ENCODE measurements around the gene IFNA5. TPM values are rescaled to one million over a fixed set of nuclear protein-coding genes. Genes with fewer than 3 reads are reported as not detected.

The IFNA5 gene
- total and polyA plus RNA-seq, 9 donors = not detected

DNA sequence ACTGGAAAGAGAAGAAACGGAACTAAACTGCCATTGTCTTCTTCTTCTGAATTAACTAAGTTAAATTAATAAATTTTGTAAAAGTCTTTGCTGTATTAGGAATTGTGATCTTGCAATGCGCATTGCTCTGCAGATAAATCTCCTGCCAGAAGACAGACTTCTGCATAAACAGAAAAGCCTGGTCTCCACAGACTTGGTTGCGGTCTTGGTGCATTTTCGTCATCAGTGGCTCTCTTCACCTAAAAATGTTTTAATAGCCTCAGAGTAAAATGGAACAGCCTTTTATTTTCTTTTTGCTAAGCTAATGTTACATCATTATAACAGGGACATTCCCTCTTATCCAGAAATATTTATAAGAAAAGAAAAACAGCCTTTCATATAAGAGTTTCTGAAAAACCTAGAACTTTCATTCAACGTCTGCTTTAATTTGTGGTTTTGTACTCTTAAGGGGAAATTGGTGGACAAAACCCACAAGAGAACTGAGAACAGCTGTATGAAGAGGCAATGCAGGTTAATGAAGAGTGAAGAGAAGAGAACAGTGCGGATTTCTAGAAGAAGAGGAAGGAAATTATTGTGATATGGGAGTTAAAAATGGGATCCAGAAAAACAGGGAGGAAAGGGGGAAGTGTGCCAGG lies 10.1 kb downstream of the IFNA5 start:
- Histone ChIP-seq H3K27ac (ENCODE audit: low read length) (no peak overlapping the region), H3K27me3 (ENCODE audit: control insufficient read depth, insufficient read depth, low read length) (no peaks in the 10 kb centered on the region), H3K36me3 (ENCODE audit: control insufficient read depth, insufficient read depth, low read length) (no peaks in the 10 kb centered on the region), H3K4me3 (ENCODE audit: low read length) (no peak overlapping the region), H3K4me1 (ENCODE audit: control insufficient read depth, insufficient read depth, low read length) (no peaks in the 10 kb centered on the region), H3K9me3 (replicated peaks; ENCODE audit: control insufficient read depth, low read depth, low read length) (no peaks in the 10 kb centered on the region)
- no peak for DNase-seq
- WGBS (ENCODE audit: insufficient coverage) = 61% methylated on average over 2 of the region's 6 CpGs

DNA sequence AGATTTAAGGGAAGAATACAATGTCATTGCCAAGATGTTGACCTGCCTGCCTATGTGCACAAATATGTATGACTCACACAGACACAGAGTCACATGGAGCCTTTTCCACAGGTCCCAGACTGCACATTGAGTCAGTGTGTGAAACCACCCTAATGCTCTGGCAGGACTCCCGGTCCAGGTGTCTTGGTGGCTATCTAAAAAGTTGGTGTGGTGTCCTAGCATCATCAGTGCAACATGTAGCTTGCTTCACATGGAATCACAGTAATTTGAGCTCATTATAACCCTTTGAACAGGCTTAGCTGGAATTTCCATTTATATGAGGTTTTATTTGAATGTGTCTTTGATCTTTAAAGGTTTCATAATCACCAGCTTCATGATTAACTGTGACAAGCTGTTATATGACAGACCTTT lies 10.7 kb downstream of the IFNA5 start:
- Histone ChIP-seq H3K4me3 (ENCODE audit: low read length) (no peak overlapping the region), H3K27me3 (ENCODE audit: control insufficient read depth, insufficient read depth, low read length) (no peaks in the 10 kb centered on the region), H3K4me1 (ENCODE audit: control insufficient read depth, insufficient read depth, low read length) (no peaks in the 10 kb centered on the region), H3K27ac (ENCODE audit: low read length) (no peak overlapping the region), H3K9me3 (replicated peaks; ENCODE audit: control insufficient read depth, low read depth, low read length) (no peaks in the 10 kb centered on the region), H3K36me3 (ENCODE audit: control insufficient read depth, insufficient read depth, low read length) (no peaks in the 10 kb centered on the region)
- no CpG with 5 or more reads among the region's 1 CpG for WGBS (ENCODE audit: insufficient coverage)
- DNase-seq = no peak

DNA sequence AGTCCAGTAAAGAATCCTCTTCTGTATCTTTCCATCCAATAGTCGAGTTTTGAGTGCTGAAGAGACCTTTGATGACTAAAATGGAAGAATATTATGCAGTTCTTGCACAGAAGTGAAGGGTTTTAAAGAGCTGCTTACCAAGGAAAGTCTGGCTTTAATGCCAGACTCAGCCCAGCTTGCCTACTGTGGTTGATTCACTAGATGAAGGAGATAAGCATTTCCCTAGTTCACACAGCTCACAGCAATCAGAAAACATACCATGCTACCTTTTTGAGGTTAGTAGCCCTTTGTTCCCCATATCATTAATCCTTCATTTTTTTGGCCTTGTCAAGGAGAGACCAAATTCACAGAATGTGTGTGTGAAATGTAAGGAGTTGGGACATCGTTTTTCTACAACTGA lies 15.3 kb downstream of the IFNA5 start:
- Histone ChIP-seq H3K36me3 (ENCODE audit: control insufficient read depth, insufficient read depth, low read length) (no peaks in the 10 kb centered on the region), H3K27ac (ENCODE audit: low read length) (no peak overlapping the region), H3K4me1 (ENCODE audit: control insufficient read depth, insufficient read depth, low read length) (no peaks in the 10 kb centered on the region), H3K4me3 (ENCODE audit: low read length) (no peak overlapping the region), H3K27me3 (ENCODE audit: control insufficient read depth, insufficient read depth, low read length) (no peaks in the 10 kb centered on the region), H3K9me3 (replicated peaks; ENCODE audit: control insufficient read depth, low read depth, low read length) (no peaks in the 10 kb centered on the region)
- no peak for DNase-seq
- WGBS (ENCODE audit: insufficient coverage) = no CpG with 5 or more reads among the region's 2 CpGs

DNA sequence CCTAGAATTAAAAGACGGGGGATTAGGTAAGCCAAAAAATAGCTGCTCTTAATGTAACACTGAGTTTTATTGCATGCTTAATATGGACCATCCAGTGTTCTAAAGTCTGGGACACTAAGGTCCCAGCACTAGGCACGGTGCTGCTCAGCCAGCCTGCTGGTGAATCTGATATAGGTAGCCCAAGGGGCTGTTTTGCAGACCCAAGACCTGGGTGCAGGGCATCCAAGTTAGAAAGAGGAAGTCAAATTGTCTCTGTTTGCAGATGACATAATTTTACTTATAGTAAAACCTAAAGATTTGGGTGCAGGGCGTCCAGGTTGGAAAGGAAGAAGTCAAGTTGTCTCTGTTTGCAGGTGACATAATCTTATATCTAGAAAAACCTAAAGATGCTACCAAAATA lies 17.8 kb downstream of the IFNA5 start:
- H3K36me3 ChIP-seq (ENCODE audit: control insufficient read depth, insufficient read depth, low read length) = no peaks in the 10 kb centered on the region
- no peak overlapping the region for H3K4me3 ChIP-seq (ENCODE audit: low read length)
- H3K27ac ChIP-seq (ENCODE audit: low read length) = no peak overlapping the region
- H3K27me3 ChIP-seq (ENCODE audit: control insufficient read depth, insufficient read depth, low read length) = no peaks in the 10 kb centered on the region
- DNase-seq = no peak
- H3K4me1 ChIP-seq (ENCODE audit: control insufficient read depth, insufficient read depth, low read length) = no peaks in the 10 kb centered on the region
- H3K9me3 ChIP-seq (replicated peaks; ENCODE audit: control insufficient read depth, low read depth, low read length) = no peaks in the 10 kb centered on the region
- WGBS (ENCODE audit: insufficient coverage) = 60% methylated on average over 1 of the region's 3 CpGs

DNA sequence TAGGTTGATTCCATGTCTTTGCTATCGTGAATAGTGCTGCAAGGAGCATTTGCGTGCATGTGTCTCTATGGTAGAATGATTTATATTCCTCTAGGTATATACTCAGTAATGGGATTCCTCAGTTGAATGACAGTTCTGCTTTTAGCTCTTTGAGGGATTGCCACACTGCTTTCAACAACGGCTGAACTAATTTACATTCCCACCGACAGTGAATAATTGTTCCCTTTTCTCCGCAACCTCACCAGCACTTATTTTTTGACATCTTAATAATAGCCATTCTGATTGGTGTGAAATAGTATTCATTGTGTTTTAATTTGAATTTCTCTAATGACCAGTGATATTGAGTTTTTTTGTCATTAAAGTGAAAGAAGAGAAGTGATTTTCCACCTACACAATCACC lies 18.5 kb downstream of the IFNA5 start:
- Histone ChIP-seq H3K27ac (ENCODE audit: low read length) (no peak overlapping the region), H3K36me3 (ENCODE audit: control insufficient read depth, insufficient read depth, low read length) (no peaks in the 10 kb centered on the region), H3K4me3 (ENCODE audit: low read length) (no peak overlapping the region), H3K4me1 (ENCODE audit: control insufficient read depth, insufficient read depth, low read length) (no peaks in the 10 kb centered on the region), H3K9me3 (replicated peaks; ENCODE audit: control insufficient read depth, low read depth, low read length) (no peaks in the 10 kb centered on the region), H3K27me3 (ENCODE audit: control insufficient read depth, insufficient read depth, low read length) (no peaks in the 10 kb centered on the region)
- peak; percentile 10 for DNase-seq
- WGBS (ENCODE audit: insufficient coverage) = no CpG with 5 or more reads among the region's 5 CpGs

DNA sequence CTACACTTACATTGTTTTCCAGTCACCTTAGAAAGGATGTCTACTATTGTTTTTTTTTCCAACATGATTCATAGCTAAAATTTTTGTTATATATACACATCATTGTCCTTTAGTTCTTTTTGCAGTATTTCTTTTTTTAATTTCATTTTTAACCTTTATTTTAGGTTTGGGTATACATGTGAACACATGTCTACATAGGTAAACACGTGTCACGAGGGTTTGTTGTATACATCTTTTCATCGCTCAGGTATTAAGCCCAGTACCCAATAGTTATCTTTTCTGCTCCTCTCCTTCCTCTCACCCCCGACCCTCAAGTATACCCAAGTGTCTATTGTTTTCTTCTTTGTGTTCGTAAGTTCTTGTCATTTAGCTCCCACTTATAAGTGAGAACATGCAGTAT lies 19.0 kb downstream of the IFNA5 start:
- no peaks in the 10 kb centered on the region for H3K9me3 ChIP-seq (replicated peaks; ENCODE audit: control insufficient read depth, low read depth, low read length)
- DNase-seq = no peak
- no peaks in the 10 kb centered on the region for H3K4me1 ChIP-seq (ENCODE audit: control insufficient read depth, insufficient read depth, low read length)
- H3K4me3 ChIP-seq (ENCODE audit: low read length) = no peak overlapping the region
- no peaks in the 10 kb centered on the region for H3K36me3 ChIP-seq (ENCODE audit: control insufficient read depth, insufficient read depth, low read length)
- WGBS (ENCODE audit: insufficient coverage) = no CpG with 5 or more reads among the region's 5 CpGs
- no peaks in the 10 kb centered on the region for H3K27me3 ChIP-seq (ENCODE audit: control insufficient read depth, insufficient read depth, low read length)
- H3K27ac ChIP-seq (ENCODE audit: low read length) = no peak overlapping the region

DNA sequence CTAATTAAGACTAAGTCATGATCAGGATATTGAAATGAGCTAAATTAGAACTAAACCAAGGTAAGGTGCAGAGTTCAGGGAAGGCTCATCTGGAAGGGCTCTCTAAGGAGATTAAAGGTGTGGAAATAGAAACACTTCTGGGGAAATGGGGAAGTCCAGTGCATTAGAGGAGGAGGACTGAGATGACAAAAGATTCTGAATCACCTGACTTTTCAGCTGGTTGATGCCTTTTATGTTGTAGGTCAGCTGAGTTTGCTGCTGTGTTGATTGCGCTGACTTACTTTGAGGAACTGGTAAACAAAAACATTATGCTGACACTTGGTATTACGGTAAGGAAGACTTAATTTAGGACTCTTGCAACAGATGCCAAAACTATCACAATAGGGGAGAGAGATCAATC lies 23.8 kb downstream of the IFNA5 start:
- no peaks in the 10 kb centered on the region for H3K36me3 ChIP-seq (ENCODE audit: control insufficient read depth, insufficient read depth, low read length)
- no CpG with 5 or more reads among the region's 2 CpGs for WGBS (ENCODE audit: insufficient coverage)

DNA sequence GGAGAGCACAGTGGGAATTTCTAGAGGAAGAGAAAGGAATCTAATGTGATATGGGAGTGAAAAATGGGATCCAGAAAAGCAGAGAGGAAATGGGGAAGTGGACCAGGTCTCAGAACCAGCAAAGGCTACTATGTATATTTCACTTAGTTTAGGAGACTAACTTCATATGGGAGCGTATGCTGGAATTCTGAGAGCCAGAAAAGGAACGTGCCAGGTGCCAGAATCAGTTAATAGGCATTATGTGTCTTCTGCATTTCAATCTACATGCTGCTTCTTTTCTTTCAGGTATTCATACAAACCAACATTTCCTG lies 36.8 kb downstream of the IFNA5 start:
- Histone ChIP-seq H3K27me3 (ENCODE audit: control insufficient read depth, insufficient read depth, low read length) (no peaks in the 10 kb centered on the region), H3K27ac (ENCODE audit: low read length) (peak overlapping the region; percentile 24), H3K9me3 (replicated peaks; ENCODE audit: control insufficient read depth, low read depth, low read length) (no peaks in the 10 kb centered on the region), H3K4me3 (ENCODE audit: low read length) (no peak overlapping the region), H3K36me3 (ENCODE audit: control insufficient read depth, insufficient read depth, low read length) (no peaks in the 10 kb centered on the region), H3K4me1 (ENCODE audit: control insufficient read depth, insufficient read depth, low read length) (no peaks in the 10 kb centered on the region)
- DNase-seq = no peak
- no CpG with 5 or more reads among the region's 2 CpGs for WGBS (ENCODE audit: insufficient coverage)

More for the DNA sequence above, 23.8 kb downstream of the IFNA5 start:
- H3K27ac ChIP-seq (ENCODE audit: low read length) = no peak overlapping the region
- H3K4me1 ChIP-seq (ENCODE audit: control insufficient read depth, insufficient read depth, low read length) = no peaks in the 10 kb centered on the region
- H3K4me3 ChIP-seq (ENCODE audit: low read length) = no peak overlapping the region
- H3K27me3 ChIP-seq (ENCODE audit: control insufficient read depth, insufficient read depth, low read length) = no peaks in the 10 kb centered on the region
- peak; percentile 10 for DNase-seq
- no peaks in the 10 kb centered on the region for H3K9me3 ChIP-seq (replicated peaks; ENCODE audit: control insufficient read depth, low read depth, low read length)

DNA sequence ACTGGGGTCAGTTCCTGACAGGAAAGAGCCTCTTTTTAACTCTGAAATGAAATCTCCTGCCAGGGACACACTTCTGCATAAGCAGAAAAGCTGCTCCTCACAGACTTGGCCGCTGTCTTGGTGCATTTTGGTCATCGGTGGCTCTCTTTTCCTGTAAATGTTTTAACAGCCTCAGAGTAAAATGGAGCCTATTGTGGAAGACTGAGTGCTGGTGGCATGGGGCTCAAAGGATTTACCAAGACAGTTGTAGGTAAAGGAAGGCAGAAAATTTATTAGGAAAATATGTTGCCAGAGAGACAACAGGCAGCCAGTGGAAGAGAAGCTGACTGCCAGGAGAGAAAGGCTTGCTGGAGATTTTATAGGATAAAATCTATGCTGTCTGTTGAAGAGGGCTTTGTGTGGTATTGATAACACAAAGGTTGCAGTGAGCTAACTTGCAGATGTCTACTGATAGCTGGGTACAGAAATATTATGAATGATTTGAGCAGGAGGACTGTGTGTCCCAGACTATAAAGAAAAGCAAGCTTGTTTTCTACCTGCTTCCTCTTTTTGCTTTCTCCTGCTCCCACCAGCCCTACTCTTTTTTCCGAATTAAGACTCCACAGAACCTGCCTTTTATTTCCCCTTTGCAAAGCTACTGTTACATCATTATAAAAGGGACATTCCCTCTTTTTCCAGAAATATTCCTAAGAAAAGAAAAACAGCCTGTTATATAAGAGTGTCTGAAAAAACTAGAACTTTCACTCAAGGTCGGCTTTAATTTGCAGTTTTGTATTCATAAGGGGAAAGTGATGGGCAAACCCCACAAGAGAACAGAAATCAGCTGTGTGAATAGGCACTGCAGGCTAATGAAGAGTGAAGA lies 37.4 kb downstream of the IFNA5 start:
- Histone ChIP-seq H3K4me1 (ENCODE audit: control insufficient read depth, insufficient read depth, low read length) (no peaks in the 10 kb centered on the region), H3K9me3 (replicated peaks; ENCODE audit: control insufficient read depth, low read depth, low read length) (no peaks in the 10 kb centered on the region), H3K27ac (ENCODE audit: low read length) (peak overlapping the region; percentile 44), H3K27me3 (ENCODE audit: control insufficient read depth, insufficient read depth, low read length) (no peaks in the 10 kb centered on the region), H3K4me3 (ENCODE audit: low read length) (no peak overlapping the region), H3K36me3 (ENCODE audit: control insufficient read depth, insufficient read depth, low read length) (no peaks in the 10 kb centered on the region)
- DNase-seq = peak; percentile 87
- 0% methylated on average over 2 of the region's 4 CpGs for WGBS (ENCODE audit: insufficient coverage)

DNA sequence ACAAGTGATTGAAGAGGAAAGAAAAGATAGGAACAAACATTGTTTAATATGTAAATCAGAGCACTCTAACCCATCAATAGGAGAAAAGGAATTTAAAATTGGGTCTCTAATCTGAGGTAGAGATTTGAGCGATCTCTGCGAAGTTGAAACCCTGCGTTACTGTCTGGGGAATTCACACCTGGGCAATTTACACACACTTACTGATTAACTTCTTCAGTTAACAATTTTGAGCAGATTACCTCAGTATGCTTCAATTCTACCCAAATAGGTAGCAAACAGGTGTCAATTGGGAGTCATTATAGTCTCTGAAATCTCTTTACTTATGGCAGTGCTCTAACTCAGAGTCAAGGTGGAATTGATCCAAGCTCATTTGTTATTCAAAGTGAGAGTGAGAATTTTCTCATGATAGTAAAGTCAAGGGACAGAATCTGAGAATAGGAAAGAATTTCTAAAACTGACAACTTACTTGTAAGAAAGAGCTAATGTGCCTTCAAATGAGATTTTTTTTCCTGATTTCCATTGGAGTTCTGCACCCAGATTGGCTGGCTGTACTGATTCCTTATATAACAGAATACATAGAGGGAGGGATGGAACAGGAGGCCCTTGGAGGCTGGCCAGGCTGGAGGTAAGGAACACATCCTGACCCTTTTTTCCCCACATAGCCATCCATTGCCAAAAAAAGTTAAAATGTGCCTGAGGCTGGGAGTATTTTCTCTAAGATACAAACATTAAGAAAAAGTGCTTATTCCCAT lies 38.2 kb downstream of the IFNA5 start:
- WGBS (ENCODE audit: insufficient coverage) = no CpG with 5 or more reads among the region's 3 CpGs
- H3K4me1 ChIP-seq (ENCODE audit: control insufficient read depth, insufficient read depth, low read length) = no peaks in the 10 kb centered on the region
- DNase-seq = no peak
- no peaks in the 10 kb centered on the region for H3K27me3 ChIP-seq (ENCODE audit: control insufficient read depth, insufficient read depth, low read length)
- H3K36me3 ChIP-seq (ENCODE audit: control insufficient read depth, insufficient read depth, low read length) = no peaks in the 10 kb centered on the region
- no peak overlapping the region for H3K4me3 ChIP-seq (ENCODE audit: low read length)
- H3K9me3 ChIP-seq (replicated peaks; ENCODE audit: control insufficient read depth, low read depth, low read length) = no peaks in the 10 kb centered on the region
- no peak overlapping the region for H3K27ac ChIP-seq (ENCODE audit: low read length)
